Measurements from ENCODE around the gene NXPE3. TPM values are rescaled to one million over a fixed set of nuclear protein-coding genes. Genes with fewer than 3 reads are reported as not detected.
A peak's percentile ranks its signal among the peaks of the same experiment; 100 is the strongest.

The NXPE3 gene
- total RNA-seq, 1 donor from 2014 or later: 12.5 TPM

DNA sequence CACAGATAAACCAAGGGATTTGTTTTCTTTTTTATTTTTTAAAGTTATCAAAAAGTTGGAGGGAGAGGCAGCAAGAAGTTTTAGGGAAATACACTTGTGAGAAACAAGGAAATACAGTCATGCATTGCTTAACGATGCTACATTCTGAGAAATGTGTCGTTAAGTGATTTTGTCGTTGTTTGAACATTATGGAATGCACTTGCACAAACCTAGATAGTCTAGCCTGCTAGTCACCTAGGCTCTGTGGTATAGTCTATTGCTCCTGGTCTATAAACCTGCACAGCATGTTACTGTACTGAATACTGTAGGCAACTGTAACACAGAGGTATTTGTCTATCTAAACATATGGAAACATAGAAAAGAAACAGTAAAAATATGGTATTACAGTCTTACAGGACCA, 68.3 kb downstream of the NXPE3 start:
- no peak for DNase-seq (ENCODE audit: extremely low spot score, unreplicated experiment)
- peak overlapping the region; percentile 96 for H3K27ac Mint-ChIP-seq
- H3K36me3 Mint-ChIP-seq: peaks cover 19% of the 10 kb centered on the region
- TF ChIP-seq, protein P1, sequence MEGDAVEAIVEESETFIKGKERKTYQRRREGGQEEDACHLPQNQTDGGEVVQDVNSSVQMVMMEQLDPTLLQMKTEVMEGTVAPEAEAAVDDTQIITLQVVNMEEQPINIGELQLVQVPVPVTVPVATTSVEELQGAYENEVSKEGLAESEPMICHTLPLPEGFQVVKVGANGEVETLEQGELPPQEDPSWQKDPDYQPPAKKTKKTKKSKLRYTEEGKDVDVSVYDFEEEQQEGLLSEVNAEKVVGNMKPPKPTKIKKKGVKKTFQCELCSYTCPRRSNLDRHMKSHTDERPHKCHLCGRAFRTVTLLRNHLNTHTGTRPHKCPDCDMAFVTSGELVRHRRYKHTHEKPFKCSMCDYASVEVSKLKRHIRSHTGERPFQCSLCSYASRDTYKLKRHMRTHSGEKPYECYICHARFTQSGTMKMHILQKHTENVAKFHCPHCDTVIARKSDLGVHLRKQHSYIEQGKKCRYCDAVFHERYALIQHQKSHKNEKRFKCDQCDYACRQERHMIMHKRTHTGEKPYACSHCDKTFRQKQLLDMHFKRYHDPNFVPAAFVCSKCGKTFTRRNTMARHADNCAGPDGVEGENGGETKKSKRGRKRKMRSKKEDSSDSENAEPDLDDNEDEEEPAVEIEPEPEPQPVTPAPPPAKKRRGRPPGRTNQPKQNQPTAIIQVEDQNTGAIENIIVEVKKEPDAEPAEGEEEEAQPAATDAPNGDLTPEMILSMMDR (conservative IDR thresholded peaks at IDR 0.05): no peak
- H3K4me3 Mint-ChIP-seq: peak overlapping the region; percentile 51
- H3K4me1 Mint-ChIP-seq (ENCODE audit: unreplicated experiment): peaks cover 28% of the 10 kb centered on the region
- H3K27me3 Mint-ChIP-seq: no peaks in the 10 kb centered on the region
- no peaks in the 10 kb centered on the region for H3K9me3 Mint-ChIP-seq

DNA sequence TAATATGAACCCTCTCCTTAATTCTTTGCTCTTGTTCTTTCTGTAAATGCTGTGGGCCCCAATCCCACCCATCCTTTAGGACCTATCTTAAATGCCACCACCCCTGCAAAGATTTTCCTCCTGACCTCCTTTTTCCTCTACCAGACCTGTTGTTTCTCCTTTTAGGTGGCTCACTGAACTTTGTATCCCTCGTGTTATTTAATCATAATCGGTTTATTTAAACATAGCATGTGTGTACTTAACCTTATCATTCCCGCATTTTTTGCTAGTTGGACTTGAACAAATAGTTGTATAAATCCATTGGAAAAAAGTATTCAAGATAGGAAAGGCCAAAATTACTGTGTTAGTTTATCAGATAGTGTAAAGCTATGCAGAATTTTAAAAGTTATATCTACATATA, 69.3 kb downstream of the NXPE3 start:
- H3K9me3 Mint-ChIP-seq: no peaks in the 10 kb centered on the region
- H3K4me1 Mint-ChIP-seq (ENCODE audit: unreplicated experiment): peaks cover 24% of the 10 kb centered on the region
- H3K4me3 Mint-ChIP-seq: peak overlapping the region; percentile 88
- no peaks in the 10 kb centered on the region for H3K27me3 Mint-ChIP-seq
- no peak for DNase-seq (ENCODE audit: extremely low spot score, unreplicated experiment)
- TF ChIP-seq, protein P1 (conservative IDR thresholded peaks at IDR 0.05): no peak
- H3K36me3 Mint-ChIP-seq: peaks cover 29% of the 10 kb centered on the region
- peak overlapping the region; percentile 96 for H3K27ac Mint-ChIP-seq

DNA sequence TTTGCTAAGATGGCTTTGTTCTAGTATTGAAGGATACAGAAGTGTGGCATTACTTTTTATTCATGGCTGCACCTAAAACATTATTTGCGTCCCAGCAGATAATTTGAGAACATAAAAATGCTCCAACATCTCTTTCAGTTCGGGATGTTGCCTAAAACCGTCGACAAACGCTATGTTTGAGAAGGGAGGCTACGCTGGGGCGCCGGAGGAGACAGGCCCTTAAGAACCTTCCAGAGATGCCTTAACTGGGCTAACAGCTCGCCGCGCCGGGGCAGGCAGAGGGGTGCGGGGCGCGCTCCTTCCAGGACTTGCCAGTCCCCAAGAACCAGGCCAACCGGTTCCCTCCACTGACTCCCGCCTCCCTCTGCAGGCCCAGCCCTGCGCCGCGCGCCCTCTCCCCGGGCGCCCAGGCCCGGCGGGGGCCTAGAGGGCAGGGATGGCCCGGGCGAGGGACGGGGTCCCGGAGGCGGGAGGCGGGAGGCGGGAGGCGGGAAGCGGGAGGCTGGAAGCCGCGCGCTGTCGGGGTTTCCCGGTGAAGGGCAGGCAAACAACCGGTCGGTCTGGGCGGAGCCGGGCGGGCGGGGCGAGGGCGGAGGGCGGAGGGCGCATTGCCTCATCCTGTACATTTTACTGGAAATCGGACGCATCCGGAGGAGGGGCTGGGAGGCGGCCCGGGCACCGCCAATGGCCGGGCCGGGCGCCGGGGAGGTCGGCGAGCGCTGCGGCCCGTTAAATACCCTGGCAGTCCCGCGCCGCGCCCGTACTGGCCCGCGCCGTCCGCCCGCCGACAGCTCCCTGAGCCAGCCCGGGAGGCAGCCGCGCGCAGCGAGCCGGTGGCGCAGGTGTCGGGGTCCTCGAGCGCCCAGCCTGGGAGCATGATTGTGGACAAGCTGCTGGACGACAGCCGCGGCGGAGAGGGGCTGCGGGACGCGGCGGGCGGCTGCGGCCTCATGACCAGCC, 70.0 kb downstream of the NXPE3 start, which contains the start of gene NFKBIZ:
TSS of gene NFKBIZ (plus strand) at position 761 of the 960 bp plus-strand sequence. CDS start at position 876, 115 bp downstream.
- H3K4me1 Mint-ChIP-seq (ENCODE audit: unreplicated experiment): peaks cover 24% of the 10 kb centered on the region
- H3K9me3 Mint-ChIP-seq: no peaks in the 10 kb centered on the region
- no peaks in the 10 kb centered on the region for H3K27me3 Mint-ChIP-seq
- TF ChIP-seq, protein P1 (conservative IDR thresholded peaks at IDR 0.05): no peak
- H3K36me3 Mint-ChIP-seq: peaks cover 34% of the 10 kb centered on the region
- H3K4me3 Mint-ChIP-seq: peak within 1 kb of the TSS; percentile 95
- H3K27ac Mint-ChIP-seq: peak within 1 kb of the TSS; percentile 96
- peak; percentile 94 for DNase-seq (ENCODE audit: extremely low spot score, unreplicated experiment)

DNA sequence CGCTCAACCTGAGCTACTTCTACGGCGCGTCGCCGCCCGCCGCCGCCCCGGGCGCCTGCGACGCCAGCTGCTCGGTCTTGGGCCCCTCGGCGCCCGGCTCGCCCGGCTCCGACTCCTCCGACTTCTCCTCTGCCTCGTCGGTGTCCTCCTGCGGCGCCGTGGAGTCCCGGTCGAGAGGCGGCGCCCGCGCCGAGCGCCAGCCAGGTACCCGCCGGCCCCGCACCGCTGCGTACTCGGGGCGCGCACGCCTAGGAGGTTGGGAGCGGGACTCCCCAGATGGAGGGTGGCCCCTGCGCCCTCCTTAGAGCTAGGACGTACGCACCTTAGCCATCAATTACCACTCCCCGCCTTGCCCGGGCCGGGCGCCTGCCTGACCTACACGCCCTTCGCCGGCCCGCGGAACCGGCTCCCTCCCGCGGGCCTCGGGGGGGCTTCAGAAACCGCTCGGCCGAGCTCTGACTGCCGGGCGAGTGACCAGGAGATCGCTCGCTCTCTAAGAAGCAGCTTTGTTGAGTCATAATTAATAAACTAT, 70.8 kb downstream of the NXPE3 start:
- DNase-seq (ENCODE audit: extremely low spot score, unreplicated experiment): peak; percentile 75
- peaks cover 40% of the 10 kb centered on the region for H3K36me3 Mint-ChIP-seq
- H3K4me3 Mint-ChIP-seq: peak overlapping the region; percentile 95
- peak overlapping the region; percentile 96 for H3K27ac Mint-ChIP-seq
- peaks cover 29% of the 10 kb centered on the region for H3K4me1 Mint-ChIP-seq (ENCODE audit: unreplicated experiment)
- no peaks in the 10 kb centered on the region for H3K27me3 Mint-ChIP-seq
- H3K9me3 Mint-ChIP-seq: no peaks in the 10 kb centered on the region
- TF ChIP-seq, protein P1 (conservative IDR thresholded peaks at IDR 0.05): peak; percentile 26

DNA sequence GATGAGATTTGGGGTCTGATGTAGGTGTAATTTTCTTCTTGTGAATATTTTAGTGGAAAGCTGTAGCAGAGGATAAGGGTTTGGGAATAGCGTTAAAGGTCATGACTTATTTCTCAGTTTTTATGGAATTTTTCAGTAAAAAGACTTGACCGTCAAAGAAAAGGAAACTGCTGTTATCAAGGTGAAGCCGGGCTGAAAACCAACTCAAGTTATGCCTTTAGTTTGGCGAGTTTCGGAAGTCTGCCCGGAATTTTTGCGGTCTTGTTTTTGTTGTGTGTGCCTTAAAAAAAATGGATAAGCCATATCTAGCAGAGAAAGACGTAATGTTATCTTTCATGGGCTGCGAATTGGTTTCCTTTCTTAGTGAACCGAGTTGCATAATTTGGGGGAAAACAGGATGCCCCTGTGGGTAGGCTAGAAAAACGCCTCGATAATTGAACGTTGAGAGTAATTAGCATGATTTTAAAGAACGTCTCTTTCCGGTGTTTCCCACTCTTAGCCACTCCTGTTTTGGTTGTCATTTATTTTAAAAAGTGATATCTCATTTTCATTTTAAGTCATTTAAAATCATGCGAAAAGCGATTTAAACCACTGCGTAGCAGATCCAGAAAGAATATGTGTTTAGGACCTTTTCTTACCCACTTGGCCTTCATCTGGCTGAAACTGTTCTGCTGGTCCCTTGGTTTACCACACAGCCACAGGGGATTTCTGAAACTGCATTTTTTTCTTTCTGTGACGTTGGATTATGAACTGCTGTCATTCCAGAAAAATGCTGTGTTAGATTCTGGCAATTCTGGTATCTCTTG, 71.4 kb downstream of the NXPE3 start:
- Mint-ChIP-seq H3K9me3 (no peaks in the 10 kb centered on the region), H3K27ac (peak overlapping the region; percentile 96), H3K27me3 (no peaks in the 10 kb centered on the region), H3K4me1 (ENCODE audit: unreplicated experiment) (peaks cover 29% of the 10 kb centered on the region), H3K4me3 (peak overlapping the region; percentile 95), H3K36me3 (peaks cover 47% of the 10 kb centered on the region)
- TF ChIP-seq, protein P1 (conservative IDR thresholded peaks at IDR 0.05): no peak
- no peak for DNase-seq (ENCODE audit: extremely low spot score, unreplicated experiment)
